Loucy (cell line): Measurements from ENCODE around the gene TSPAN9.

Experiments
- H2AFZ ChIP-seq: fragments of 200-600 bp; sonication (generic); 2 replicates; pipeline ENCODE4 v1.6.0; 2016; ENCODE audit warnings: antibody characterized with exemption, mild to moderate bottlenecking, low read length, moderate library complexity
- H3F3A ChIP-seq: fragments of 200-600 bp; 2 replicates; pipeline ENCODE4 v1.6.0; 2016; ENCODE audit warnings: antibody characterized with exemption, low read depth, mild to moderate bottlenecking
- H3K27me3 ChIP-seq: fragments of 200-600 bp; sonication (generic); 2 replicates; pipeline ENCODE4 v1.6.1; 2014; ENCODE audit warnings: low read length, mild to moderate bottlenecking; ENCODE audit not compliant: insufficient read depth, poor library complexity, severe bottlenecking
- H3K36me3 ChIP-seq: fragments of 200-600 bp; sonication (generic); 2 replicates; pipeline ENCODE4 v1.6.1; 2016; ENCODE audit warnings: low read length; ENCODE audit not compliant: insufficient read depth
- H3K4me1 ChIP-seq: fragments of 200-600 bp; sonication (generic); 2 replicates; pipeline ENCODE4 v1.5.1; 2014; ENCODE audit warnings: low read length, mild to moderate bottlenecking; ENCODE audit not compliant: insufficient read depth, poor library complexity, severe bottlenecking
- H3K4me2 ChIP-seq: fragments of 200-600 bp; sonication (generic); 2 replicates; pipeline ENCODE4 v1.6.0; 2014; ENCODE audit warnings: antibody characterized with exemption, low read length, low read depth, mild to moderate bottlenecking; ENCODE audit not compliant: poor library complexity, severe bottlenecking
- H3K4me3 ChIP-seq: fragments of 200-600 bp; sonication (generic); 2 replicates; pipeline ENCODE4 v1.5.1; 2014; ENCODE audit warnings: low read length, mild to moderate bottlenecking, mixed read lengths; ENCODE audit not compliant: poor library complexity, severe bottlenecking
- H3K79me2 ChIP-seq: fragments of 200-600 bp; sonication (generic); 2 replicates; pipeline ENCODE4 v1.6.1; 2014; ENCODE audit warnings: low read length; ENCODE audit not compliant: insufficient read depth
- H3K9ac ChIP-seq: fragments of 200-600 bp; sonication (generic); 2 replicates; pipeline ENCODE4 v1.6.0; 2014; ENCODE audit warnings: mild to moderate bottlenecking, low read depth, low read length, moderate library complexity; ENCODE audit not compliant: poor library complexity, severe bottlenecking
- H3K9me2 ChIP-seq: fragments of 200-600 bp; sonication (generic); replicated peaks from 2 replicates; pipeline ENCODE4 v1.6.1; 2016; ENCODE audit warnings: low read depth, low read length, mixed read lengths
- H3K9me3 ChIP-seq: fragments of 200-600 bp; sonication (generic); 2 replicates; pipeline ENCODE4 v1.6.1; 2014; ENCODE audit warnings: mild to moderate bottlenecking, antibody characterized with exemption, low read length, low read depth; ENCODE audit not compliant: insufficient read depth
- H4K20me1 ChIP-seq: fragments of 200-600 bp; sonication (generic); 2 replicates; pipeline ENCODE4 v1.6.0; 2014; ENCODE audit warnings: antibody characterized with exemption, low read length, mild to moderate bottlenecking; ENCODE audit not compliant: insufficient read depth, poor library complexity, severe bottlenecking
- CTCF ChIP-seq: fragments of 200-600 bp; sonication (generic); conservative IDR thresholded peaks from 2 replicates; pipeline ENCODE4 v1.5.1; 2014; ENCODE audit warnings: mild to moderate bottlenecking, antibody characterized with exemption, low read length
- EZH2phosphoT487 ChIP-seq: fragments of 200-600 bp; IDR thresholded peaks from 2 replicates; pipeline ENCODE4 v1.6.1; 2018; ENCODE audit warnings: antibody characterized with exemption, mild to moderate bottlenecking, moderate library complexity, borderline replicate concordance

Gene TSPAN9

GRCh38 chr12:3071107-3071506 lies 6.1 kb upstream of the TSPAN9 start:
- H3K36me3 ChIP-seq = no peaks in the 10 kb centered on the region
- no peaks in the 10 kb centered on the region for H3F3A ChIP-seq
- H3K4me2 ChIP-seq = no peak overlapping the region
- no peaks in the 10 kb centered on the region for H3K9me3 ChIP-seq
- no peak overlapping the region for H3K4me3 ChIP-seq
- no peaks in the 10 kb centered on the region for H3K4me1 ChIP-seq
- H4K20me1 ChIP-seq = no peaks in the 10 kb centered on the region
- H3K9ac ChIP-seq = no peak overlapping the region
- TF ChIP-seq CTCF = no peak
- no peak for TF ChIP-seq EZH2phosphoT487
- H3K9me2 ChIP-seq = no peaks in the 10 kb centered on the region
- H3K27me3 ChIP-seq = peaks cover 7% of the 10 kb centered on the region
- no peaks in the 10 kb centered on the region for H3K79me2 ChIP-seq
- H2AFZ ChIP-seq = no peak overlapping the region

- no peak overlapping the region for H2AFZ ChIP-seq
- TF ChIP-seq CTCF (no peak), EZH2phosphoT487 (no peak)
These were observed 5.5 kb upstream of the TSPAN9 start for GRCh38 chr12:3071710-3072109.

GRCh38 chr12:3073438-3074250 lies 3.5 kb upstream of the TSPAN9 start:
- Histone ChIP-seq H4K20me1 (no peaks in the 10 kb centered on the region), H3K4me3 (no peak overlapping the region), H2AFZ (no peak overlapping the region), H3K9me3 (no peaks in the 10 kb centered on the region), H3K9ac (no peak overlapping the region), H3K9me2 (no peaks in the 10 kb centered on the region), H3K4me2 (no peak overlapping the region), H3K36me3 (no peaks in the 10 kb centered on the region), H3K4me1 (peaks cover 9% of the 10 kb centered on the region), H3F3A (0 out of 2 replicates have a peak, but pooled peaks cover 3% of the 10 kb centered on the region), H3K79me2 (no peaks in the 10 kb centered on the region), H3K27me3 (peaks cover 14% of the 10 kb centered on the region)
- TF ChIP-seq CTCF = peak; percentile 98
- no peak for TF ChIP-seq EZH2phosphoT487

More at GRCh38 chr12:3071710-3072109, 5.5 kb upstream of the TSPAN9 start:
- H3K9me3 ChIP-seq = no peaks in the 10 kb centered on the region
- H3K9me2 ChIP-seq = no peaks in the 10 kb centered on the region
- no peaks in the 10 kb centered on the region for H3K36me3 ChIP-seq
- no peaks in the 10 kb centered on the region for H3F3A ChIP-seq
- H3K27me3 ChIP-seq = peaks cover 13% of the 10 kb centered on the region
- no peaks in the 10 kb centered on the region for H4K20me1 ChIP-seq
- no peaks in the 10 kb centered on the region for H3K79me2 ChIP-seq
- H3K4me2 ChIP-seq = no peak overlapping the region
- no peak overlapping the region for H3K9ac ChIP-seq
- H3K4me3 ChIP-seq = no peak overlapping the region
- peaks cover 2% of the 10 kb centered on the region for H3K4me1 ChIP-seq
